Measurements from ENCODE around the gene SOX18.

SOX18 gene

DNA sequence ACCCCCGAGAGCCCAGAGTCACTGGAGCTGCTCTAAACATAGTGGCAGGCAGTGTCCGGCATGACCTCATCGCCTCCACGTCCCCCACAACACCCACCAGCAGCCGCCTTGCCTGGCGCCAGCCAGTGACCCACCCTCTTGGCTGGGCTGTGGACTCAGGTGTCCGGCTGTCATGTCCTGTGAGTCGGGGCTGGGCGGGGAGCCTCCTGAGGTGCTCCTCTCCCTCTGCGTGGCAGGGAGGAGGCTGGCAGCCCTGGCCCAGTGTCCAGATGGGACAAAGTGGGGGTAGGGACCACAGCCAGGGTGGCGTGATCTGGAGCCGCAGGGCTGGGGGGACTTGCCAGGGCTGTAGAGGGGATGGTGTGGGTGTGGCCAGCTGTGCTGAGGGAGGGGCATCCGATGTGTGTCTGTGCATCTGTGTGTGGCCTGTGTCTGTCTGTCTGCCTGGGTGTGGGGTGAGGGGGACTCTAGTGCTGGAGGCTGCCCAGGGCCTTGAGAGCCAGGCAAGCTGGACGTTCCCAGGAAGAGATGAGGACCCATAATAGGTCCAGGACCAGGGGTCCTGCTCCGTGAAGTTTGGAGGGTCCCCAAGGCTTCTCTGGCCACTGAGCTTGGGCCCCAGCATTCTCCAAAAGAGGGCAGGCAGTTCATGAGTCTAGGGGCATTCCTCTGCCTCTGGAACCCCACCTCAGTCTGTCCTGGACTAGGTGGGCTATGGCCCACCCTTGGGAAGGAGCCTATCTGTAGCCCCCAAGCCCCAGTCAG is 2.3 kb upstream of the SOX18 start:
- no peak for DNase-seq (ENCODE audit: low read depth)
- no peak overlapping the region for H3K4me3 ChIP-seq (ENCODE audit: control insufficient read depth, low read depth, low read length)
- TF ChIP-seq CTCF (conservative IDR thresholded peaks at IDR 0.05; ENCODE audit: control insufficient read depth, insufficient read depth, low read depth, low read length): no peak

GRCh38 chr20:64051033-64051452 is 1.6 kb upstream of the SOX18 start:
- no peak for DNase-seq (ENCODE audit: low read depth)
- no peak for TF ChIP-seq CTCF (conservative IDR thresholded peaks at IDR 0.05; ENCODE audit: control insufficient read depth, insufficient read depth, low read depth, low read length)
- H3K4me3 ChIP-seq (ENCODE audit: control insufficient read depth, low read depth, low read length): no peak overlapping the region

DNA sequence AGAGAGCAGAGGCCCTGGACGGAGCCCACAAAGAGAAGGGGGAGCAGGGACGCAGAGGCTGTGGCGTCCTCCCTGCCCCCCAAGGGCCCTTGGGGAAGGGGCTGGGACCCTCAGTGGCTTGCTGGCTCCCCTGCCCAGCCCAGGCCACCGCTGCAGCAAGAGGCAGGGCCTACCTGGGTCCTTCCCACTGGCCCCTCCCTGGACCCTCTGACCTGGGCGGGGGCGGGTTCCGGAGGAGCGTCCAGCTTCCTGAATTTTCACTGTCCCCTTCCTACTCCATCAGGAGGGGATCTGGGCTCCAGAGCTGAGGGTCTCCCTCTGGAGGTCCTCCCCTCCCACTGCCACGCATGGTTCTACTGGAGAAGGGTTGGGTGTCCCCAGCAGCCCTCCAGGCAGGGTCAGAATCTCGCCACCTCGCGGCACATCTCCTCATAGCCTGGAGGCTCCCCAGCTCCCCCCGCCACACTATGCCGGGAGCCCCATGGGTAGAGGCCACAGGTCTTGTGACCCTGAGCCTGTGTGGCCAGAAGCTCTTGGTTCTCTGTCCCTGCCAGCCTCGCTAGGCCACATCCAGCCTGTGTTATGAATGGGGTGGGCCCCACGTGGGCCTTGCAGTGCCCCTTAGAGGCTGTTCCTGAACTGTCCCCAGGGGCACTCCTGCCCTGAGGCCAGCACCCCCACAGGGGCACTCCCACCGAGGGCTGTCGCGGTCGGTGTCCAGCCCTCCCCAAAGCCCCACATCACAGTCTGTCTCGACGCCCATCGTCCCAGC is 1.0 kb upstream of the SOX18 start:
- no peak overlapping the region for H3K4me3 ChIP-seq (ENCODE audit: control insufficient read depth, low read depth, low read length)
- DNase-seq (ENCODE audit: low read depth): no peak
- TF ChIP-seq CTCF (conservative IDR thresholded peaks at IDR 0.05; ENCODE audit: control insufficient read depth, insufficient read depth, low read depth, low read length): no peak

DNA sequence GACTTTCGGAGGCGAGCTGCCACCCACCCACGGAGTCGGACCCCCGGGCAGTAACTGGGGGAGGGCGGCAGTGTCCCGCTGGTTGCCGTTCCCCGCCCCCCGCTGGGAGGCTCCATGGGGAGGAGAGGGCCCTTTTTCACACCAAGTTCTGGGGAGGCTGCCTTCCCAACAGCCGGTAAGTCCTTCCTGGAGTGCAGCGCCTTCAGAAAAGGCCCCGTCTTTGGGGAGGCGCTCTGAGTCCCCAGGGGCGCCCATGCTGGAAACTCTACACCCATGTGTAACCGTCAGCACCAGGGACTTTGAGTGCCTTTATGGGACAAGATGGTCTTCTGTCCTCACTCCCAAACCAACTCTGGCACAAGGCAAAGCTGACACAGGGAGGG is 430 bp upstream of the SOX18 start:
- DNase-seq (ENCODE audit: low read depth): no peak
- TF ChIP-seq CTCF (conservative IDR thresholded peaks at IDR 0.05; ENCODE audit: control insufficient read depth, insufficient read depth, low read depth, low read length): no peak
- no peak overlapping the region for H3K4me3 ChIP-seq (ENCODE audit: control insufficient read depth, low read depth, low read length)

- no peak overlapping the region for H3K4me3 ChIP-seq (ENCODE audit: control insufficient read depth, low read depth, low read length)
- no peak for DNase-seq (ENCODE audit: low read depth)
These were observed 916 bp downstream of the SOX18 start for GRCh38 chr20:64048402-64049044.

More at GRCh38 chr20:64048402-64049044, 916 bp downstream of the SOX18 start:
- no peak for TF ChIP-seq CTCF (conservative IDR thresholded peaks at IDR 0.05; ENCODE audit: control insufficient read depth, insufficient read depth, low read depth, low read length)
